Endothelial cell of umbilical vein (primary cell): ENCODE measurements around the gene MYOF. TPM values are rescaled to one million over a fixed set of nuclear protein-coding genes. Genes with fewer than 3 reads are reported as not detected.

ENCODE experiments used
- BruUV-seq: library from RNA; stranded (reverse); fragments of 400-500 nt; replicated peaks from 2 replicates; lab custom pipeline; 2021; lab: Mats Ljungman, UMichigan
- CTCF ChIA-PET: fragments of 300-600, 350-600 bp; sonication (Branson Sonifier 250); formaldehyde crosslinking; loops from one replicate; lab custom pipeline; 2021; ENCODE audit warnings: antibody characterized with exemption, inconsistent platforms; lab: Charles Lee
- POLR2A ChIA-PET: fragments of 300-600, 350-600 bp; sonication (Branson Sonifier 250); formaldehyde crosslinking; loops from one replicate; lab custom pipeline; 2021; ENCODE audit warnings: antibody characterized with exemption, inconsistent platforms; lab: Charles Lee
- DNase-seq: peaks from one replicate; pipeline ENCODE4 v3.0.0-alpha.2; 2011; ENCODE audit warnings: low read depth, low spot score
- FAIRE-seq: peaks from 2 replicates; lab custom pipeline; 2011; peaks lifted over from hg19 to GRCh38; lab: Jason Lieb, UNC
- H2AFZ ChIP-seq: 2 replicates; pipeline ENCODE4 v1.6.0; 2012; ENCODE audit warnings: low read depth, low read length, control low read depth, inconsistent platforms
- H3K27ac ChIP-seq: 2 replicates; pipeline ENCODE4 v1.5.1; 2011; ENCODE audit warnings: low read depth, mild to moderate bottlenecking, control low read depth, low read length, moderate library complexity; ENCODE audit not compliant: insufficient read depth
- H3K27me3 ChIP-seq, 2 experiments: 2 replicates each; pipeline versions ENCODE4 v1.6.0 to v1.6.1; 2011; ENCODE audit warnings: low read length in 2 of 2, mixed read lengths in 1 of 2; ENCODE audit not compliant: control insufficient read depth in 2 of 2, insufficient read depth in 2 of 2
- H3K36me3 ChIP-seq, 2 experiments: 2 replicates in 1 of 2; 3 replicates in 1 of 2; pipeline ENCODE4 v1.5.1; 2011; ENCODE audit warnings: low read length in 2 of 2, mild to moderate bottlenecking in 1 of 2, moderate library complexity in 1 of 2; ENCODE audit not compliant: control insufficient read depth in 2 of 2, insufficient read depth in 2 of 2; ENCODE audit errors: extremely low read depth in 1 of 2
- H3K4me1 ChIP-seq: 3 replicates; pipeline ENCODE4 v1.5.1; 2011; ENCODE audit warnings: mild to moderate bottlenecking, low read length; ENCODE audit not compliant: control insufficient read depth, insufficient read depth; ENCODE audit errors: extremely low read depth
- H3K4me2 ChIP-seq: 2 replicates; pipeline ENCODE4 v1.6.1; 2011; ENCODE audit warnings: low read length, control low read depth, mixed read lengths; ENCODE audit not compliant: insufficient read depth
- H3K4me3 ChIP-seq, 3 experiments: fragments of 200-600 bp in 1 of 3; sonication (generic), shearing (Covaris generic) in 1 of 3; replicated peaks in 1 of 3; 2 replicates each; pipeline ENCODE4 v1.5.1; 2011 to 2016; ENCODE audit warnings: control low read depth in 3 of 3, low read length in 3 of 3, mild to moderate bottlenecking in 2 of 3, inconsistent platforms in 1 of 3, low read depth in 1 of 3, moderate library complexity in 1 of 3; ENCODE audit not compliant: insufficient read depth in 1 of 3
- H3K79me2 ChIP-seq: 2 replicates; pipeline ENCODE4 v1.6.0; 2012; ENCODE audit warnings: low read length, inconsistent platforms; ENCODE audit not compliant: control insufficient read depth, insufficient read depth
- H3K9ac ChIP-seq: replicated peaks from 2 replicates; pipeline ENCODE3; 2011; ENCODE audit warnings: low read length, control low read depth; ENCODE audit not compliant: insufficient read depth; ENCODE audit errors: extremely low read depth
- H3K9me1 ChIP-seq: replicated peaks from 3 replicates; pipeline ENCODE4 v1.6.0; 2011; ENCODE audit warnings: mild to moderate bottlenecking, low read length; ENCODE audit not compliant: control insufficient read depth, insufficient read depth; ENCODE audit errors: extremely low read depth
- H3K9me3 ChIP-seq: replicated peaks from 2 replicates; pipeline ENCODE4 v1.5.1; 2012; ENCODE audit warnings: low read length, inconsistent platforms; ENCODE audit not compliant: control insufficient read depth, insufficient read depth
- H4K20me1 ChIP-seq: replicated peaks from 2 replicates; pipeline ENCODE3; 2011; ENCODE audit warnings: mild to moderate bottlenecking, low read length; ENCODE audit not compliant: control insufficient read depth, insufficient read depth; ENCODE audit errors: extremely low read depth
- EZH2 ChIP-seq: IDR thresholded peaks from 2 replicates; pipeline ENCODE4 v1.6.1; 2012; ENCODE audit warnings: borderline replicate concordance, low read depth, mild to moderate bottlenecking, moderate library complexity, low read length, inconsistent platforms; ENCODE audit not compliant: severe bottlenecking
- FOS ChIP-seq: IDR thresholded peaks from 2 replicates; pipeline ENCODE4 v1.6.1; 2011; ENCODE audit warnings: mild to moderate bottlenecking, low read length, moderate library complexity, borderline replicate concordance; ENCODE audit not compliant: insufficient read depth
- GATA2 ChIP-seq: IDR thresholded peaks from 2 replicates; pipeline ENCODE4 v1.7.0; 2011; ENCODE audit warnings: low read depth, mild to moderate bottlenecking, moderate library complexity, mixed read lengths, low read length; ENCODE audit not compliant: insufficient read length, insufficient read depth
- JUN ChIP-seq: IDR thresholded peaks from 2 replicates; pipeline ENCODE4 v1.6.1; 2011; ENCODE audit warnings: borderline replicate concordance, low read depth; ENCODE audit not compliant: insufficient read length, insufficient read depth
- MYC ChIP-seq: IDR thresholded peaks from one replicate; pipeline ENCODE4 v1.6.1; 2011; ENCODE audit warnings: mild to moderate bottlenecking, low read depth, low read length
- POLR2A ChIP-seq: IDR thresholded peaks from 2 replicates; pipeline ENCODE4 v1.6.1; 2012; ENCODE audit warnings: low read depth, mild to moderate bottlenecking, control low read depth, low read length
- POLR2AphosphoS5 ChIP-seq: IDR thresholded peaks from 2 replicates; pipeline ENCODE4 v1.6.1; 2012; ENCODE audit warnings: low read depth, mild to moderate bottlenecking, control low read depth, low read length, moderate library complexity; ENCODE audit not compliant: insufficient read depth
- dilution Hi-C: fragments of 300-500 bp; cut with MboI; formaldehyde crosslinking; loops from one replicate; pipeline ENCODE4 v1.15.0; 2019; ENCODE audit warnings: low sequenced_read_pairs; ENCODE audit not compliant: extremely low pct_ligation_motif_present
- intact Hi-C: fragments of 100-400 bp; cut with micrococcal nuclease; formaldehyde crosslinking; loops from one replicate; pipeline ENCODE4 v1.10.0; 2022
- polyA plus RNA-seq, 4 experiments: library from polyadenylated mRNA; depleted of rRNA in 3 of 4; stranded (reverse) in 3 of 4; unstranded in 1 of 4; fragments of >200 nt; gene quantifications; 2 replicates each; pipeline versions ENCODE4 v1.2.1 to v1.2.3, GENCODE V29; 2011 to 2012; ENCODE audit warnings: missing spikeins in 1 of 4
- total RNA-seq: library from RNA; stranded (reverse); gene quantifications from 2 replicates; pipeline ENCODE4 v1.2.3, GENCODE V29; 2021
- TF ChIP-seq, protein P1 (sequence below), 2 donors: IDR thresholded peaks; 1 replicate in 1 of 2; 2 replicates in 1 of 2; pipeline ENCODE4 v1.5.1; 2011; ENCODE audit warnings: low read length in 2 of 2, mild to moderate bottlenecking in 2 of 2, moderate library complexity in 2 of 2, control low read depth in 1 of 2, inconsistent platforms in 1 of 2, low read depth in 1 of 2; ENCODE audit not compliant: insufficient read depth in 1 of 2; ENCODE audit errors: extremely low read depth in 1 of 2
- TF ChIP-seq, protein P2 (sequence below): IDR thresholded peaks from 2 replicates; pipeline ENCODE4 v1.6.1; 2011; ENCODE audit not compliant: insufficient read depth, insufficient read length

MYOF gene
- total and polyA plus RNA-seq, 2 donors (not counting 3 experiments of a cell fraction or from before 2014, with no cell fraction given): 98.4 to 379 TPM

DNA sequence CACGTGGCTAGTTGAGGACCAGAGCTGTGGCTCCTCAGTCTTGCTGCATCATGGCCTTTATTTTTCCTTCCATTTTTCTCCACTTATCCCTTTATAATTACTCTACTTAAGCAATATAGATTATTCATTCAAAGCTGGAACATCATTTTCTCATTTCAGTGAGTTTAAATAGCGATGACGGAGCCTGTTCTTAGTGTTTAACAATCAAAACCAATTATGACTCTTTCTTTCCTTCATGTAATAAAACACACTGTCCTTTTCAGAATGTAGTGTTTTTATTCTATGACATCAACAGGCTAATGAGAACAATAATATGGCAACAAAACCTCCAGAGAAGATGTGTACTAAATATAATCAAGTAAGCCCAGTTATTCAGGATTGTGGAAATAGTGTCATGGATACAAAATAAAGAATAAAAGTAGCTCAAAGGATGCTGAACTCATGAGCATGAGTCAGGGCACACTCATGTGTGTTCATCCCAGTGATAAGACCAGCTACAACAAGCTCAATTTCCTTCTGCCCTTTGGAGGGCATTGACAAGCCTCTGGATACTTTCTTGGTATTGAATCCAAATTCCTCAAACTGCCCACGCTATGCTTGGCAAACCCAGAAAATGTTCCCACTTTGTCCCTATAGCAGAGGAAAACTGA is 220.0 kb downstream of the MYOF start:
- TF ChIP-seq FOS: peak; percentile 35
- TF ChIP-seq, protein P1, sequence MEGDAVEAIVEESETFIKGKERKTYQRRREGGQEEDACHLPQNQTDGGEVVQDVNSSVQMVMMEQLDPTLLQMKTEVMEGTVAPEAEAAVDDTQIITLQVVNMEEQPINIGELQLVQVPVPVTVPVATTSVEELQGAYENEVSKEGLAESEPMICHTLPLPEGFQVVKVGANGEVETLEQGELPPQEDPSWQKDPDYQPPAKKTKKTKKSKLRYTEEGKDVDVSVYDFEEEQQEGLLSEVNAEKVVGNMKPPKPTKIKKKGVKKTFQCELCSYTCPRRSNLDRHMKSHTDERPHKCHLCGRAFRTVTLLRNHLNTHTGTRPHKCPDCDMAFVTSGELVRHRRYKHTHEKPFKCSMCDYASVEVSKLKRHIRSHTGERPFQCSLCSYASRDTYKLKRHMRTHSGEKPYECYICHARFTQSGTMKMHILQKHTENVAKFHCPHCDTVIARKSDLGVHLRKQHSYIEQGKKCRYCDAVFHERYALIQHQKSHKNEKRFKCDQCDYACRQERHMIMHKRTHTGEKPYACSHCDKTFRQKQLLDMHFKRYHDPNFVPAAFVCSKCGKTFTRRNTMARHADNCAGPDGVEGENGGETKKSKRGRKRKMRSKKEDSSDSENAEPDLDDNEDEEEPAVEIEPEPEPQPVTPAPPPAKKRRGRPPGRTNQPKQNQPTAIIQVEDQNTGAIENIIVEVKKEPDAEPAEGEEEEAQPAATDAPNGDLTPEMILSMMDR (IDR thresholded peaks at IDR 0.05; ENCODE audit: extremely low read depth in 1 of 2, insufficient read depth in 1 of 2, low read depth in 1 of 2, low read length in 2 of 2): no peak
- ChIA-PET CTCF (interaction anchor here (0.8 kb wide), 1 partner anchor 146 kb away, joined by 3 read pairs; no protein-coding TSS in a partner anchor), POLR2A (no interaction called here)
- no peak overlapping the region for H3K4me3 ChIP-seq
- H3K4me2 ChIP-seq: no peak overlapping the region
- dilution Hi-C loops (no loop called here), intact Hi-C loops (no loop called here)
- no peak for FAIRE-seq
- H3K9ac ChIP-seq: no peak overlapping the region
- DNase-seq: peak; percentile 21
- no peaks in the 10 kb centered on the region for H3K4me1 ChIP-seq
- BruUV-seq: no TSS peak
- H3K36me3 ChIP-seq: no peaks in the 10 kb centered on the region
- H3K9me1 ChIP-seq: no peaks in the 10 kb centered on the region
- H3K27ac ChIP-seq: no peak overlapping the region
- no peaks in the 10 kb centered on the region for H3K79me2 ChIP-seq
- no peaks in the 10 kb centered on the region for H3K9me3 ChIP-seq
- H2AFZ ChIP-seq: no peak overlapping the region
- peaks cover 0 to 2% of the 10 kb centered on the region in 2 experiments for H3K27me3 ChIP-seq
- no peaks in the 10 kb centered on the region for H4K20me1 ChIP-seq

DNA sequence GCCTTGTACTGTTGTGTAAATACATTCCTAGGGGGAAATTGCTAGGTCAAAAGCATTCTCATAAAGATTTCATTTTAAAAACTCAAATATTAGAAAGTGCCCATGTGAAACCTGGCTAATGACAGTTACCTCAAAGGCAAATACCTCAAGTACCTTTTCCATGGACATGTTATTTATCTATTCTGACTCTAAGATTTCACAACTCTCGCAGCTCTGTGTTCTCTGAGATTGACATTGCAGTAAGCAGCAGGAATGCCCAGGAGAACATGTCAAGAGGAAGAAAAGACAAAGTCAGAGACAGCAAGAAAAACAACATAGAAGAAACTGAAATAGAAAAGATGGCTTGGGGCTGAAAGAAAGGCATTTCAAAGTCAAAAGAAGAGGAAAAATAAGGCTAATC is 221.0 kb downstream of the MYOF start:
- Histone ChIP-seq H3K9ac (no peak overlapping the region), H3K36me3 (no peaks in the 10 kb centered on the region), H4K20me1 (no peaks in the 10 kb centered on the region), H3K4me2 (no peak overlapping the region), H2AFZ (no peak overlapping the region), H3K27me3 (peaks cover 0 to 2% of the 10 kb centered on the region in 2 experiments), H3K4me1 (no peaks in the 10 kb centered on the region), H3K27ac (no peak overlapping the region), H3K9me3 (no peaks in the 10 kb centered on the region), H3K79me2 (no peaks in the 10 kb centered on the region), H3K4me3 (no peak overlapping the region), H3K9me1 (no peaks in the 10 kb centered on the region)
- no peak for TF ChIP-seq FOS
- no peak for TF ChIP-seq MYC
- TF ChIP-seq, protein P1 (IDR thresholded peaks at IDR 0.05; ENCODE audit: extremely low read depth in 1 of 2, insufficient read depth in 1 of 2, low read depth in 1 of 2, low read length in 2 of 2): no peak
- no peak for TF ChIP-seq GATA2
- TF ChIP-seq, protein P2, sequence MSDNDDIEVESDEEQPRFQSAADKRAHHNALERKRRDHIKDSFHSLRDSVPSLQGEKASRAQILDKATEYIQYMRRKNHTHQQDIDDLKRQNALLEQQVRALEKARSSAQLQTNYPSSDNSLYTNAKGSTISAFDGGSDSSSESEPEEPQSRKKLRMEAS: no peak
- no peak for TF ChIP-seq POLR2AphosphoS5
- no peak for TF ChIP-seq EZH2
- no peak for TF ChIP-seq JUN
- no peak for TF ChIP-seq POLR2A
- DNase-seq: no peak
- no peak for FAIRE-seq
- intact Hi-C loops (no loop called here), dilution Hi-C loops (no loop called here)
- POLR2A ChIA-PET: no interaction called here
- CTCF ChIA-PET: no interaction called here
- no TSS peak for BruUV-seq
